SU-DHL-6 (cell line): Measurements from ENCODE around the gene RPS6KA1.

Experiments used
- CTCF ChIP-seq: fragments of 200-600 bp; sonication (generic); IDR thresholded peaks from one replicate; pipeline ENCODE4 v1.5.1; 2017; ENCODE audit warnings: antibody characterized with exemption, mild to moderate bottlenecking, low read length, moderate library complexity; ENCODE audit not compliant: insufficient read depth, poor library complexity, severe bottlenecking
- EZH2phosphoT487 ChIP-seq: fragments of 200-600 bp; sonication (generic), shearing (Covaris generic); conservative IDR thresholded peaks from 2 replicates; pipeline ENCODE4 v1.6.1; 2018; ENCODE audit warnings: mild to moderate bottlenecking, antibody characterized with exemption, low read length, moderate library complexity, mixed read lengths

GRCh38 chr1:26546375-26546774, 16.8 kb downstream of the RPS6KA1 start:
- TF ChIP-seq CTCF (no peak), EZH2phosphoT487 (no peak)
